ENCODE data around the gene KIAA1671.

DNA sequence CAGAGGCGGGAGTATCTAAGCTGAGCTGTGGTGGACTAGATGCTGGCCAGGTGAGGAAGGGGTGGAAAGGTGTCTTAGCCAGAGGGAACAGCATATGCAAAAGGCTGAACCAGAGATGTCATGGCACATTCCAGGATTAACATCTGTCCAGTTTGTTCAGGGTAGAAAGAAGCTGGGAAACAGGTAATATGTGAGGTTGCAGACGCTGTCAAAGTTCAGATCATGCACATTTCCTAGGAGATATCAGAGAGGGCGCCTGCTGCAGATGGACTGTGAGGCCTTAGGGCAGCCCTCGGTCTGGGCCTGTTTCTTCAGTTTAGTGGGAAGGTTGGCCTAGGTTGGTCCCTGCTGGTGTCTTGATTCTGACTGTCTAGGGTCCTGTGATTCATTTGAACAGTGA, 149.5 kb downstream of the KIAA1671 start:
- no peak for TF ChIP-seq GATA2 (IDR thresholded peaks at IDR 0.05; ENCODE audit: low read depth, low read length)
- TF ChIP-seq GATA3 (IDR thresholded peaks at IDR 0.05; ENCODE audit: low read depth, low read length) = no peak
